BE2C (cell line): ENCODE data around the gene NRIP2.

Experiments used
- DNase-seq: peaks from one replicate; pipeline ENCODE4 v3.0.0-alpha.2; 2020
- H3K27me3 ChIP-seq: fragments of 250-450 bp; sonication (Bioruptor Pico); 2 replicates; pipeline ENCODE4 v1.5.1; 2020; ENCODE audit warnings: mild to moderate bottlenecking
- H3K36me3 ChIP-seq: fragments of 250-450 bp; sonication (Bioruptor Pico); 2 replicates; pipeline ENCODE4 v1.5.1; 2020; ENCODE audit warnings: mild to moderate bottlenecking
- H3K4me1 ChIP-seq: fragments of 250-450 bp; sonication (Bioruptor Pico); 2 replicates; pipeline ENCODE4 v1.5.1; 2020
- H3K4me3 ChIP-seq: 2 replicates; pipeline ENCODE4 v1.5.1; 2011; ENCODE audit warnings: low read depth, low read length
- H3K9me3 ChIP-seq: fragments of 250-450 bp; sonication (Bioruptor Pico); 2 replicates; pipeline ENCODE4 v1.5.1; 2020
- CTCF ChIP-seq: IDR thresholded peaks from 2 replicates; pipeline ENCODE4 v1.5.1; 2012; ENCODE audit warnings: mild to moderate bottlenecking, low read depth, low read length

Gene NRIP2

DNA sequence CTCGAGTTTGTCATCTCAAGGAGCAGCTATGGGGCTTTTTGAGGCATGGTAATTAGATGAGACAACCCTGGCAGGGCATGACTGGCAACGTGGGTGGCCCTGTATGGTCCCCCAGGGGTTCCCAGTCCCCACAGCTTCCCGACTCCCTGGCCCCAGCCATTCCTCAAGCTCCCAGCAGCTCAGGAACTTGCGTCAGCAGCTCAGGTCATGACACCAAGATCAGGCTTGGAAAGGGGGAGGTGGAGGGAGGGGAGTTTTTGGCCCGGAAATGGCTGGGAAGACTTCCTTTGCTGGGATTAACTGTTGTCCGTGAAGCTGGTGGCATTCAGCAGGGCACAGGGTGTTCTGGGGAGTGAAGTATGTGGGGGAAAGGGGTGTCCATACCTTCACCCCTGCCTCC lies 10.4 kb upstream of the NRIP2 start:
- H3K27me3 ChIP-seq, result no peaks in the 10 kb centered on the region
- H3K4me3 ChIP-seq, result no peak overlapping the region
- TF ChIP-seq CTCF, result no peak
- peaks cover 8% of the 10 kb centered on the region; the same call in 1 of the 2 replicates for H3K4me1 ChIP-seq
- no peak for DNase-seq
- H3K9me3 ChIP-seq, result no peaks in the 10 kb centered on the region
- H3K36me3 ChIP-seq, result no peaks in the 10 kb centered on the region

GRCh38 chr12:2844786-2845185 lies 10.0 kb upstream of the NRIP2 start:
- DNase-seq, result no peak
- Histone ChIP-seq H3K9me3 (no peaks in the 10 kb centered on the region), H3K36me3 (no peaks in the 10 kb centered on the region), H3K27me3 (no peaks in the 10 kb centered on the region), H3K4me1 (peaks cover 8% of the 10 kb centered on the region; the same call in 1 of the 2 replicates), H3K4me3 (no peak overlapping the region)
- TF ChIP-seq CTCF, result no peak

- H3K9me3 ChIP-seq, result no peaks in the 10 kb centered on the region
- no peak for TF ChIP-seq CTCF
Observed at GRCh38 chr12:2842948-2843347, 8.1 kb upstream of the NRIP2 start.

GRCh38 chr12:2841056-2841650 lies 6.3 kb upstream of the NRIP2 start:
- TF ChIP-seq CTCF, result no peak

More at GRCh38 chr12:2842948-2843347, 8.1 kb upstream of the NRIP2 start:
- Histone ChIP-seq H3K4me1 (peaks cover 8% of the 10 kb centered on the region; the same call in 1 of the 2 replicates), H3K36me3 (no peaks in the 10 kb centered on the region), H3K4me3 (no peak overlapping the region), H3K27me3 (no peaks in the 10 kb centered on the region)
- no peak for DNase-seq

GRCh38 chr12:2836574-2836973 lies 1.7 kb upstream of the NRIP2 start:
- Histone ChIP-seq H3K4me1 (peaks cover 17% of the 10 kb centered on the region), H3K4me3 (no peak overlapping the region), H3K27me3 (no peaks in the 10 kb centered on the region), H3K36me3 (no peaks in the 10 kb centered on the region), H3K9me3 (no peaks in the 10 kb centered on the region)
- TF ChIP-seq CTCF, result no peak
- no peak for DNase-seq

More at GRCh38 chr12:2841056-2841650, 6.3 kb upstream of the NRIP2 start:
- Histone ChIP-seq H3K4me1 (peaks cover 8% of the 10 kb centered on the region), H3K36me3 (no peaks in the 10 kb centered on the region), H3K9me3 (no peaks in the 10 kb centered on the region), H3K27me3 (no peaks in the 10 kb centered on the region), H3K4me3 (no peak overlapping the region)
- peak; percentile 79 for DNase-seq

- no peaks in the 10 kb centered on the region for H3K36me3 ChIP-seq
- no peak for TF ChIP-seq CTCF
- no peak overlapping the region for H3K4me3 ChIP-seq
- H3K27me3 ChIP-seq, result no peaks in the 10 kb centered on the region
- H3K4me1 ChIP-seq, result peaks cover 11% of the 10 kb centered on the region
- no peaks in the 10 kb centered on the region for H3K9me3 ChIP-seq
- DNase-seq, result no peak
Observed at GRCh38 chr12:2835691-2836403, 1.0 kb upstream of the NRIP2 start.
